ENCODE measurements around the gene NMNAT3.

- TF ChIP-seq, protein P1, sequence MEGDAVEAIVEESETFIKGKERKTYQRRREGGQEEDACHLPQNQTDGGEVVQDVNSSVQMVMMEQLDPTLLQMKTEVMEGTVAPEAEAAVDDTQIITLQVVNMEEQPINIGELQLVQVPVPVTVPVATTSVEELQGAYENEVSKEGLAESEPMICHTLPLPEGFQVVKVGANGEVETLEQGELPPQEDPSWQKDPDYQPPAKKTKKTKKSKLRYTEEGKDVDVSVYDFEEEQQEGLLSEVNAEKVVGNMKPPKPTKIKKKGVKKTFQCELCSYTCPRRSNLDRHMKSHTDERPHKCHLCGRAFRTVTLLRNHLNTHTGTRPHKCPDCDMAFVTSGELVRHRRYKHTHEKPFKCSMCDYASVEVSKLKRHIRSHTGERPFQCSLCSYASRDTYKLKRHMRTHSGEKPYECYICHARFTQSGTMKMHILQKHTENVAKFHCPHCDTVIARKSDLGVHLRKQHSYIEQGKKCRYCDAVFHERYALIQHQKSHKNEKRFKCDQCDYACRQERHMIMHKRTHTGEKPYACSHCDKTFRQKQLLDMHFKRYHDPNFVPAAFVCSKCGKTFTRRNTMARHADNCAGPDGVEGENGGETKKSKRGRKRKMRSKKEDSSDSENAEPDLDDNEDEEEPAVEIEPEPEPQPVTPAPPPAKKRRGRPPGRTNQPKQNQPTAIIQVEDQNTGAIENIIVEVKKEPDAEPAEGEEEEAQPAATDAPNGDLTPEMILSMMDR (IDR thresholded peaks at IDR 0.05), result no peak
- TF ChIP-seq EP300 (IDR thresholded peaks at IDR 0.05; ENCODE audit: low read depth), result no peak
Measured at GRCh38 chr3:139691619-139692018, 13.8 kb upstream of the NMNAT3 start.

All from transverse colon (tissue), 3 donors.